Measurements from ENCODE around the gene GYPE.
"Not testable (repeated sequence)": the region's sequence is repeated elsewhere in the genome, so short reads cannot be mapped to it uniquely, and the experiment has no call there.

GRCh38 chr4:143938890-143939289 is 33.5 kb upstream of the GYPE start:
- not testable (repeated sequence) for TF ChIP-seq CTCF (IDR thresholded peaks at IDR 0.05; ENCODE audit: insufficient read depth, low read depth, low read length); EZH2 (IDR thresholded peaks at IDR 0.05; ENCODE audit: insufficient read depth, low read length)

All from astrocyte (in vitro differentiated cells and primary cell).